Tibial nerve (tissue), 4 donors: ENCODE data around the gene NOTCH1.

Source experiments
- EP300 ChIP-seq, 2 donors: sonication (generic); formaldehyde crosslinking; IDR thresholded peaks; one replicate each; pipeline ENCODE4 v1.6.1; 2017; ENCODE audit warnings: antibody characterized with exemption in 2 of 2, mild to moderate bottlenecking in 1 of 2
- POLR2A ChIP-seq, 2 donors: fragments of 450-650 bp; IDR thresholded peaks; one replicate each; pipeline ENCODE4 v1.6.1; 2017; ENCODE audit warnings: antibody characterized with exemption in 2 of 2, mild to moderate bottlenecking in 2 of 2, moderate library complexity in 2 of 2
- TF ChIP-seq, protein P1 (sequence below), 5 experiments: fragments of 200-600 bp in 3 of 5; fragments of 450-650 bp in 2 of 5; sonication (generic) in 3 of 5; IDR thresholded peaks; one replicate each; pipeline ENCODE4 v1.5.1; 2016 to 2019; ENCODE audit warnings: antibody characterized with exemption in 5 of 5, mild to moderate bottlenecking in 3 of 5, moderate library complexity in 2 of 5

DNA sequence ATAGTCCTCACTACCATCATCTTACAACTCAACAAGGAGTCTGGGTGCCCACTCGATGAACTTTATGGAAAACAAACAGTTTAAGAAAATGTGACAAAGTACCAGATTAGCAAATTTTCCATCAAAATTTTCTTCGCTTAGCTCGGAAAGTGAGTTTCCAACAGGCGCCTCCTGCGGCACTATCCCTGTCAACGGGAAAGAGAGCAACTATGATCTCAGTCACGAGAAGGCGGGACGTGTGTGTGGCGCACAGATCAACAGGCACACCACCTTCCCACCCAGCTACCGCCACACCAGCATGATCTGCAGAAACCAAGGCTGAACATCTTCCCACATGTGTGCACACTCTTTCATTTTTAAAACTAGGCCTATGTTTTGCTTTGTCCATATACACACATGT is 92.5 kb downstream of the NOTCH1 start:
- TF ChIP-seq, protein P1, sequence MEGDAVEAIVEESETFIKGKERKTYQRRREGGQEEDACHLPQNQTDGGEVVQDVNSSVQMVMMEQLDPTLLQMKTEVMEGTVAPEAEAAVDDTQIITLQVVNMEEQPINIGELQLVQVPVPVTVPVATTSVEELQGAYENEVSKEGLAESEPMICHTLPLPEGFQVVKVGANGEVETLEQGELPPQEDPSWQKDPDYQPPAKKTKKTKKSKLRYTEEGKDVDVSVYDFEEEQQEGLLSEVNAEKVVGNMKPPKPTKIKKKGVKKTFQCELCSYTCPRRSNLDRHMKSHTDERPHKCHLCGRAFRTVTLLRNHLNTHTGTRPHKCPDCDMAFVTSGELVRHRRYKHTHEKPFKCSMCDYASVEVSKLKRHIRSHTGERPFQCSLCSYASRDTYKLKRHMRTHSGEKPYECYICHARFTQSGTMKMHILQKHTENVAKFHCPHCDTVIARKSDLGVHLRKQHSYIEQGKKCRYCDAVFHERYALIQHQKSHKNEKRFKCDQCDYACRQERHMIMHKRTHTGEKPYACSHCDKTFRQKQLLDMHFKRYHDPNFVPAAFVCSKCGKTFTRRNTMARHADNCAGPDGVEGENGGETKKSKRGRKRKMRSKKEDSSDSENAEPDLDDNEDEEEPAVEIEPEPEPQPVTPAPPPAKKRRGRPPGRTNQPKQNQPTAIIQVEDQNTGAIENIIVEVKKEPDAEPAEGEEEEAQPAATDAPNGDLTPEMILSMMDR (IDR thresholded peaks at IDR 0.05) = no peak
- TF ChIP-seq EP300 (IDR thresholded peaks at IDR 0.05) = no peak
- TF ChIP-seq POLR2A (IDR thresholded peaks at IDR 0.05) = no peak
